ENCODE results near the gene MSMB. TPM values are rescaled to one million over a fixed set of nuclear protein-coding genes. Genes with fewer than 3 reads are reported as not detected.
"Not testable (repeated sequence)": the region's sequence is repeated elsewhere in the genome, so short reads cannot be mapped to it uniquely, and the experiment has no call there.

Gene MSMB
- total and polyA plus RNA-seq, 8 donors, result 0.84 TPM; not detected in 7

GRCh38 chr10:46068117-46068516 is 22.0 kb upstream of the MSMB start:
- FAIRE-seq, result no peak
- H3K36me3 ChIP-seq, result no peaks in the 10 kb centered on the region
- ATAC-seq, result no peak
- no peaks in the 10 kb centered on the region for H3K27me3 ChIP-seq
- 52 to 71% methylated on average over 1 of the region's 1 CpG for WGBS, 2 donors
- no peak for TF ChIP-seq CTCF (IDR thresholded peaks at IDR 0.05)
- no peaks in the 10 kb centered on the region for H3K9me3 ChIP-seq
- intact Hi-C loops (cut with DNase I), result no loop called here
- H3K4me3 ChIP-seq, result no peak overlapping the region
- DNase-seq, result no peak
- H3K27ac ChIP-seq, result no peak overlapping the region
- no peaks in the 10 kb centered on the region for H3K4me1 ChIP-seq

GRCh38 chr10:46064269-46064817 is 18.3 kb upstream of the MSMB start:
- ATAC-seq (no peak), DNase-seq (no peak), FAIRE-seq (no peak)
- Histone ChIP-seq H3K4me1 (no peaks in the 10 kb centered on the region), H3K36me3 (no peaks in the 10 kb centered on the region), H3K9me3 (no peaks in the 10 kb centered on the region), H3K27ac (no peak overlapping the region), H3K27me3 (no peaks in the 10 kb centered on the region), H3K4me3 (no peak overlapping the region)
- TF ChIP-seq CTCF (IDR thresholded peaks at IDR 0.05), result no peak
- intact Hi-C loops (cut with DNase I), result no loop called here
- 91 to 96% methylated on average over 1 of the region's 1 CpG for WGBS, 2 donors

GRCh38 chr10:46062723-46063428 is 16.8 kb upstream of the MSMB start:
- WGBS, 2 donors, result 84 to 93% methylated on average over 14 of the region's 14 CpGs
- Histone ChIP-seq H3K36me3 (no peaks in the 10 kb centered on the region), H3K4me1 (no peaks in the 10 kb centered on the region), H3K27ac (no peak overlapping the region), H3K27me3 (no peaks in the 10 kb centered on the region), H3K4me3 (no peak overlapping the region), H3K9me3 (no peaks in the 10 kb centered on the region)
- TF ChIP-seq CTCF (IDR thresholded peaks at IDR 0.05), result no peak
- intact Hi-C loops (cut with DNase I), result no loop called here
- ATAC-seq (no peak), FAIRE-seq (no peak), DNase-seq (no peak)

GRCh38 chr10:46060706-46061105 is 14.6 kb upstream of the MSMB start:
- FAIRE-seq (no peak), ATAC-seq (no peak), DNase-seq (no peak)
- H3K9me3 ChIP-seq, result no peaks in the 10 kb centered on the region
- no peak overlapping the region for H3K27ac ChIP-seq
- H3K36me3 ChIP-seq, result no peaks in the 10 kb centered on the region
- H3K4me3 ChIP-seq, result no peak overlapping the region
- 57 to 63% methylated on average over 3 of the region's 3 CpGs for WGBS, 2 donors
- intact Hi-C loops (cut with DNase I), result no loop called here
- TF ChIP-seq CTCF (IDR thresholded peaks at IDR 0.05), result no peak
- H3K27me3 ChIP-seq, result no peaks in the 10 kb centered on the region
- no peaks in the 10 kb centered on the region for H3K4me1 ChIP-seq

GRCh38 chr10:46057927-46058326 is 11.9 kb upstream of the MSMB start:
- FAIRE-seq; ATAC-seq; H3K4me1 ChIP-seq; H3K27ac ChIP-seq; H3K9me3 ChIP-seq; H3K36me3 ChIP-seq; DNase-seq; intact Hi-C loops (cut with DNase I); H3K4me3 ChIP-seq; H3K27me3 ChIP-seq: not testable (repeated sequence)
- WGBS, 2 donors, result 91 to 98% methylated on average over 5 of the region's 5 CpGs

Data from pancreas (tissue), 10 donors.